IPS-15b (cell line): Measurements from ENCODE around the gene SMLR1.

Experiments
- H3K27me3 ChIP-seq: one replicate; pipeline ENCODE4 v1.6.1; 2013; ENCODE audit warnings: low read length; ENCODE audit not compliant: control insufficient read depth, insufficient read depth
- H3K36me3 ChIP-seq: one replicate; pipeline ENCODE4 v1.6.1; 2013; ENCODE audit warnings: low read length; ENCODE audit not compliant: control insufficient read depth, insufficient read depth
- H3K4me1 ChIP-seq: one replicate; pipeline ENCODE4 v1.6.1; 2013; ENCODE audit warnings: mild to moderate bottlenecking, low read length; ENCODE audit not compliant: control insufficient read depth, insufficient read depth
- H3K4me3 ChIP-seq: one replicate; pipeline ENCODE4 v1.5.1; 2013; ENCODE audit warnings: low read depth, low read length
- H3K9ac ChIP-seq: one replicate; pipeline ENCODE4 v1.6.1; 2013; ENCODE audit warnings: low read depth, mild to moderate bottlenecking, low read length
- H3K9me3 ChIP-seq: one replicate; pipeline ENCODE4 v1.6.1; 2013; ENCODE audit warnings: mild to moderate bottlenecking, low read length; ENCODE audit not compliant: control insufficient read depth, insufficient read depth

SMLR1 gene

DNA sequence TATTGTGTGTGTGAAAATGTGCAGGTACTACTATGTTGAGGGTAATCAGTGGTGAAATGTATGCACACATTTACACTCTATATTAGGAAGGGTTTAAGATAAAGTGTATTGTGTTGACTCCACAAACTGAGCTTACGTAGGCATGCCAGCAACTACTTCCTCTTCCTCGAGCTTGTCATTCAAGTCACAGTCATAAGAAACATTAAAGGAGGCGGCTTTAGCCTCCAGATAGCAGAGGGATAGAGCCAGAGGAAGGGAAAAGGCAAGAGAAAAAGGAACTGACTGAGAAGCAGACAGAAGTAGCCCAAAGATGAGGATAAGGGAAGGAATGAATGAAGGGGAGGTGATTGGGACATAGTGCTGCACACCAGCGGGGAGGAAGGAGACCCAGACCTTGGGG, 55.2 kb downstream of the SMLR1 start:
- H3K4me3 ChIP-seq: no peak overlapping the region
- no peaks in the 10 kb centered on the region for H3K4me1 ChIP-seq
- no peak overlapping the region for H3K9ac ChIP-seq
- no peaks in the 10 kb centered on the region for H3K27me3 ChIP-seq
- H3K9me3 ChIP-seq: no peaks in the 10 kb centered on the region
- no peaks in the 10 kb centered on the region for H3K36me3 ChIP-seq

DNA sequence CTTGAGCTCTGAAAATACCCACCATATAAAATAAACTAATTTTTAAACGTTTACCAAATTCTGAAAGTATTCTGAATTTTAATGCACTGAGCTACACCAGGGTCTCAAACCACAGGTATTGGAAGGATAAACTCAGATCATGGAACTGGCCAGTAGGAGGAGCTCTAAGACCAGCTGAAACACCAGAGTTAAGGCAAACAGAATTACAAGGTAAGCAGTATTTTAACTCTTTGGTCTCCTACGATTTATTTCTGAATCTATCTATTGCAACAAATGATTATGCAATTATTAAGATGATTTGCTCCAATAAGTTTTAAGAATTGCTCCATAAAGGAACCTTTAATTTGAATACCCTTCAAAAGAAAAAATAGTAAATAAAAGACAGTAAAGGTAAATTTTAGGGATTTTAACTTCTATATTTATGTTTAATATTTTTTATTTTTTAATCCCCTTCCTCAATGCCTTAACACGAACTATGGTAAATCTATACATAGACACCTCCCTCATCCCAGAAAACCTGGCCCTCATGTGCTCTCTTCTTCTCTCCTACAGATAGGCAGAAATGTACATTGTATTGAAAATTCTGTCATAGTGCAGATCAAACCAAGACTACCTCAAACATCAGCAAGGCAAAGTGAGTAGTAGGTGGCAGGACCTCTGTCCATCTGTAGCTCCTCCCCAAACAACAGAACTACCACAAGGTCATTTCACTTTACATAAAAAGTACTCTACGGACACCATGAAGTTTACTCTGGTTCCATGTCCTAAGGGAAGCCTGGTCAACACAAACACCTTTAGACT, 58.4 kb downstream of the SMLR1 start:
- Histone ChIP-seq H3K4me3 (no peak overlapping the region), H3K9ac (no peak overlapping the region), H3K36me3 (no peaks in the 10 kb centered on the region), H3K9me3 (no peaks in the 10 kb centered on the region), H3K4me1 (no peaks in the 10 kb centered on the region), H3K27me3 (no peaks in the 10 kb centered on the region)
